GM21786 (cell line): Measurements from ENCODE around the gene OLR1.

Experiments
- ATAC-seq: cut with Tn5 transposase; IDR thresholded peaks from one replicate; pipeline ENCODE4 v1.9.1; 2021; ENCODE audit not compliant: unreplicated experiment

OLR1 gene

GRCh38 chr12:10154145-10154496, 17.8 kb downstream of the OLR1 start:
- no peak for ATAC-seq

DNA sequence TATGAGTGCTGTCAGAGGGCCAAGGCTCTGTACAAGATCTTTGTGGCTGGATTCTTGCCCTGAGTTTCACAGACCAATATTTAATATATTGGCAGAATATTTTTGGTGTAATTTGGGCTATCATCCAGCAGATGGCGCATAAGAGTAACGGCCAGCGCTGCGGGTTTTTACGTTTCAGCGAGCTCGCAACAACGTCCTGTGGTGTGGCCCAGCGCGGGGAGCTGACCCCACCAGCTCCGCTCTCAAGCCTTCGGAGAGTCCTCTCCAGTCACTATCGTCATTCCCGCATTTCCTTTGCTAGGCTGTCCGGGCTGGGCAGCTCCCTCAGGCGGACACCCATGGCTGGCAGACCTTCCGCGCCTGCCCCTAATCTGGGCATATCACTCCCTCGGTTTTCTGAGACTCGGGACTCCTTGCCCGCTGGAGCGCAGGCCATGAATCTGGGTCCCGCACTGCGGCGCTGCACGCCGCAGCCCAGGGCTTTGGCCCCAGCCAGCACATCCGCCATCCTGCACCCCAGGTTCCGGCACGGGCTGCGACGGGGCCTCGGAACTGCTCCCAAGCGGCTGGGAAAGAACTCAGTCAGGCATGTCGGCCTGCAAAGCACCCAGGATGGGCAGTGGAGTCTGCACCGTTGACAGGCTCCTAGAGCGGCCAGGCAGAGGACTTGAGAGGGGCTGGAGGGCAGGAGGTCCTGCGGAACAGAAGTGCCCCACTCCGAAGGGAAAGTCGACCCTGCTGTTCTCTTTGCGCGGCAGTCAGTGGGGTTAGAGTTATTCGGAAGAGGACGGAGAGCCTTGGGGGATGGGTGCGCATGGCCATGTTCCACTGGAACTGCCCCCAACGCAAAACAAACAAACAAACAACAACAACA, 18.4 kb downstream of the OLR1 start:
- ATAC-seq: no peak

DNA sequence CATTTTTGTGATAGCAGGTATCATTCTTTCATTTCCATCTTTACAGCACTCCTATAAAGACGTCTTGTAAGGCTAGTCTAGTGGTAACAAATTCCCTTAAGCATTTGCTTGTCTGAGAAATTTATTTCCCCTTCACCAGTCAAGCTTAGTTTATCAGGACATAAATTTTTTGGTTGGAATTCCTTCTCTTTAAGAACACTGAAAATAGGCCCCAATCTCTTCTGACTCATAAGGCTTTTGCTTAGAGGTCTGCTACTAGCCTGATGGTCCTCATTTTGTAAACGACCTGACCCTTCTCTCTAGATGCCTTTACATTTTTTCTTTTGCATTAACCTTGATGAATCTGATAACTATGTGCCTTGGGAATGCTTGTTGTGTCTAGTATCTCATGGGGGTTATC, 20.3 kb downstream of the OLR1 start:
- ATAC-seq: no peak

DNA sequence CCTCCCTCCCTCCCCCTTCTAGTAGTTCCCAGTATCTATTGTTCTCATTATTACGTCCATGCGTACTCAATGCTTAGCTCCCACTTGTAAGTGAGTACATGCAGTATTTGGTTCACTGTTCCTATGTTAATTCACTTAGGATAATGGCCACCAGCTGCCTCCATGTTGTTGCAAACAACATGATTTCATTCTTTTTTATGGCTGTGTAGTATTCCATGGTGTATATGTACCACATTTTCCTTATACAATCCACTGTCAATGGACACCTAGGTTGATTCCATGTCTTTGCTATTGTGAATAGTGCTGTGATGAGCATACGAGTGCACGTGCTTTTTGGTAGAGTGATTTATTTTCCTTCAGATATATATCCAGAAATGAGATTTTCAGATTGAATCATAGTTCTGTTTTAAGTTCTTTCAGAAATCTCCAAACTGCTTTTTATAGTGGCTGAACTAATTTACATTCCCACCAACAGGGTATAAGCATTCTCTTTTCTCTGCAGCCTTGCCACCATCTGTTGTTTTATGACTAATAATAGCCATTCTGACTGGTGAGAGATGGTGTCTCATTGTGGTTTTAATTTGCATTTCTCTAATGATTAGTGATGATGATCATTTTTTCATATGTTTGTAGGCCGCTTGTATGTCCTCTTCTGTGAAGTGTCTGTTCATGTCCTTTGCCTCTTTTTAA, 24.1 kb downstream of the OLR1 start:
- ATAC-seq: no peak

DNA sequence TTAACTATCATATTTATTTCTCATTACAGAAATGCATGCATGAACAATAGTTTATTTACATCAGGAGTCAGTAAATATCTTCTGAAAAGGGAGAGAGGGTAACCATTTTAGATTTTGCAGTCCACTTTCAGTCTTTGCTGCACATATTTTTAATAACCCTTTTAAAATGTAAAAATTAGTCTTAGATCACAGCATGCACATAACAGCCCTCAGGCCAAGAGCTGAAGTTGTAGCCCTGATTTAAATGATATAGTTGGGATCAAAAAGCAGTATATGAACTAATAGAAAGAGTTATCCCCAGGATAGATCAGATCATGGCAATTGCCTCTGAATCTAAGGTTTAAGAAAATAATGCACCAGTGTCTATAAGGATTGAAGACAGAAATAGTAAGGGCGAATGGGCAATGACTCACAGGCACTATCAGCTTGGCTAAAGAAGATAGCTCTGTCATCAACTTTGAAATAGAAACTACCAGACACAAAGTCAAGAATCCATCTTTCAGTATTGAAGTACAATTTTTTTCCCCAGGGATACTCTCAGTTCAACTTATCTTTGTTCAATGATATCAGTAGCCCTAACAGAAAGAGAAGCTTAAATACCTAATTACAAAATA, 28.8 kb downstream of the OLR1 start:
- no peak for ATAC-seq

DNA sequence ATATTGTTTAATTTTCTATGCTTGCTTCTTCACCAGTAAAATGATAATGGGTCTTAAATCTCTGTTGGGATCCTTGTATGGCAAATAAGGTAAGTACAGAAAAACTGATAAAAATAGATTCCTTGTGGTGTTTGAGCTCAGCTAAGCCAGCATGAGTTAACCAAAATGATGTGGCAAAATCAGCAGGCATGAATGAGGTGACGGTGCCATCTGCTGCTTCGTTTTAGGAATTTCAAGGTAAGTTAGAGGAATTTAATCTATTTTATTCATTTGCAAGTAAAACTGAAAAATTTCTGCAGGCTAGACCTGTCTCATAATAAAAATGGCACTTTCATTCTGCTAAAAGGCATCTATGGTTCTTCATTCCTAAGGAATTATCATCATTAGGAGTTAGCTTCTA, 31.9 kb downstream of the OLR1 start:
- no peak for ATAC-seq

DNA sequence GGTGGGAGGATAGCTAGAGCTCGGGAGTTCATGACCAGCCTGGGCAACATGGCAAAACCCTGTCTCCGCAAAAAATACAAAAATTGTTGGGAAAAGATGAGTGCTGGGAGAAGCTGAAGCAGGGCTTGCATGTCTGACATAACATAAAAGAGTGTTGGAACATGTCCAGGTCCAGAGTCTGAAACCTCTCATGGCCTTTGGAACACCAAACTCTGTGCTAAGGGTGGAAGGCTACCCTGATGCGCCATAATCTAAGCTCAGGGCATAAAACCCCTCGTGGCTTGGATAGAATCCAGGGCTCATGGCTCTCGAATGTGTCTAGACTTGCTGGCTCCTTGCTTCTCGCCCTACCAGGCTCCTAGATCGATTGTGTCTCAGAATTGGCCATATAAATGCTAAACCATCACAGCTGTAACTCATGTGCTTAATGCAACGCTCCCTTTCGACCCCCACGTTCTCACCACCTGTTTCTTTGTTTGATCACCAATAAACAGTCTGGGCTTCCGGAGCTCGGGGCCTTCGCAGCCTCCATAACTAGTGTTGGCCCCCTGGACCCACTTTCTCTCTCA, 35.2 kb downstream of the OLR1 start:
- ATAC-seq: no peak

DNA sequence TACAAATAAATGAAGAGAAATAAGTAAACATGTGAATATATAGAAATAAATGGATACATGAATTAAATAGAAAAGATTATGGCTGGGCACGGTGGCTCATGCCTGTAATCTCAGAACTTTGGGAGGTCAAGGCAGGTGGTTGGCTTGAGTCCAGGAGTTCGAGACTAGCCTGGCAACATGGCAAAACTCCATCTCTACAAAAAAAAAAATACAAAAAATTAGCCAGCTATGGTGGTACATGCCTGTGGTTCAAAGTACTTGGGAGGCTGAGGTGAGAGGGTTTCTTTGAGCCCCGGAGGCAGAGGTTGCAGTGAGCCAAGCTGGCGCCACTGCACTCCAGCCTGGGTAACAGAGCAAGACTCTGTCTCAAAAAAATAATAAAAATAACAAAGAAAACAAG, 36.8 kb downstream of the OLR1 start:
- ATAC-seq: no peak

DNA sequence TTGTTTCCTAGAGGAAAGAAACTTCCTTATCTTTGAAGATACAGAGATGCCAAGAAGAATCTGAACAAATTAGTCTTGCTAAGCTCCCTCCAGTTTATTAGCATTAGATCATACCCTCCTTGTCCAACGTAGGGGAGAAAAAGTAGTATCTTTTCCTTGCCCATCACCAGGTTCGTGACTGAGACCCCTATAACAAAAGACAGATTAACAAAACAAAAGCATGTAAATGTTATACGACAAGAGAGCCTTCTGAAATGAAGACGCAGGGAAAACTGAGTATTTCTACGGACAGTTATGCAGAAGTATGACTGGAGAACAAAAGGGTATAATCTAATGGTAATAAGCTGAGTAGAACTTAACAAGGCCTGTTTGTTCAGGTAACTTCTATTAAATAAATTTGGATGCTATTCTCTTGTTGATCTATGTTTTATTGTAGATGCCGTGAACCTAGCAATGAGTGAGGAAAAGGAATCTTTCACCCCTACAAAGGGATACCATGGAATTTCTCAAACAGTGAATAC, 39.0 kb downstream of the OLR1 start:
- ATAC-seq: no peak

GRCh38 chr12:10131111-10131690, 40.7 kb downstream of the OLR1 start:
- no peak for ATAC-seq

DNA sequence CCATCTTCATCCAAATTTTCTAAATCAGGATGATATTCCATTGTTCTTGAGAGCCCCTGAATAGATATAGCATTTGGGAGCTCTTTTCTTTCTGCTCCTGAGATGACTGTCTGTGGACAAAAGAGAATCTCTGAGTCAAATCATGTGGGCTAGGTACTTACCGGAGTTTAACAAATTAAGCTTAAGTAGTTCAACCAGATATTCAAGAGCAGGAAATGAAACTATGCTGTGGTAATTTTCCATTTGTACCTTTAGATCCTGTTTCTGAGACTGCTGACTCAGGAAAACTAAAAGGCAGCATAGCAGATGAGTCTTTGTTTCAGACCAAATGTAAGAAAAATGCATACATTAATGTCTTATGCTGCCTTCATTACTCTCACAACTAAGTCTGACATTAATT, 41.9 kb downstream of the OLR1 start, which contains the start of gene CLEC7A:
Gene CLEC7A (minus strand): TSS at position 158 of the 400 bp plus-strand sequence. CDS start 117 bp downstream, at position 41.
- ATAC-seq: peak; percentile 70

- ATAC-seq: no peak
Observed at GRCh38 chr12:10128687-10129086, 43.2 kb downstream of the OLR1 start.

DNA sequence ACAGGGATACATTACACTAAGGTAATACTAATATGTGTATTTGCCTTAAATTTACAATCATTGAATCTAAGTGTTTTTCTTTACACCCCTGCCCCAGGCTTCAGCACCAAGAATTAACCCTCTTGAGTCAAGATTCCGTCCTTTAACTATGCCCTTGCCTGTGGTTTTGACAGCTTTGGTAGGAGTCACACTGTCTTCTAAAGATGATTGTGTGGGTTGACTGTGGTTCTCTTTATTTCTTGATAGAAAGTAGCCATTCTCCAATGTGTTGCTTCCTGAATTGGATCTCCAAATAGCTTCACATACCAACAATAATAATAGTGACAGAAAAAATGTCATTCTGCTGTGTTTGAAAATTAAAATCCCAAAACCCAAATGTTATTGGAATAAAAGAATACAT, 45.5 kb downstream of the OLR1 start:
- no peak for ATAC-seq

- ATAC-seq: no peak
Observed at GRCh38 chr12:10122689-10123088, 49.2 kb downstream of the OLR1 start.

DNA sequence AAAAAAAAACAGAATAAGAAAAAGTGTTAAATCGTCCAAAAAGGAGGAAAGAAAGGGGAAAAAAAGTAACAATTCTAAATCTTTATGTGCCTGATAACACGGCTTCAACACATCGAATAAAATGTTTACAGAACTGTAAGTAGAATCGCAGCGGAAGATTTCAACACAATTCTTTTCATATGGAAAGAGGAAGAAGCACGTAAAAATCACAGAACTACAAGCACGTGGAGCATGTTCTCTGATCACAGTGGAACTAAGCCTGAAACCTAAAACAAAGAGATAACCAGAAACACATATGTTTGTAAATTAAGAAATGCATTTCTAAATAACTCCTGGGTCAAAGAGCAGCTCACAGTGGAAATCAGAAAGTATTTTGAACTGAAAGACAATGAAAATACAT, 50.7 kb downstream of the OLR1 start:
- no peak for ATAC-seq

- ATAC-seq: no peak
Observed at GRCh38 chr12:10119066-10119465, 52.9 kb downstream of the OLR1 start.

DNA sequence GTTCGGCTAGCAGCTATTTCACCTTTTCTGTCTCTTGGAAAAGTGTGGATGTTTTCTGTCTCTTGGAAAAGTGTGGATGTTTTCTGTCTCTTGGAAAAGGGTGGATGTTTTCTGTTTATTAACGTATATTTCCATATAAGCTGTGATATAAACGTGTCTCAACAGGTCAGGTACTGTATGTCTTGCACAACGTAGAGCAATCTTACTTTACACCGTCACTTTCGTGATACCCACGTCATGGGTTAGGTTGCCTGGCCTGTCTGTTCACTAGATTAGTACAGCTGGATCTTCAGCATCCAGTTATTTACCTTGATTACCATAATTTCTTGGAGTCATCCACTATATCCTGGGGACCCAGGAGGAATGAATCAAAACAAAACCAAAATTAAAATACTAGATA, 56.0 kb downstream of the OLR1 start:
- no peak for ATAC-seq

GRCh38 chr12:10115311-10115710, 56.6 kb downstream of the OLR1 start:
- no peak for ATAC-seq

DNA sequence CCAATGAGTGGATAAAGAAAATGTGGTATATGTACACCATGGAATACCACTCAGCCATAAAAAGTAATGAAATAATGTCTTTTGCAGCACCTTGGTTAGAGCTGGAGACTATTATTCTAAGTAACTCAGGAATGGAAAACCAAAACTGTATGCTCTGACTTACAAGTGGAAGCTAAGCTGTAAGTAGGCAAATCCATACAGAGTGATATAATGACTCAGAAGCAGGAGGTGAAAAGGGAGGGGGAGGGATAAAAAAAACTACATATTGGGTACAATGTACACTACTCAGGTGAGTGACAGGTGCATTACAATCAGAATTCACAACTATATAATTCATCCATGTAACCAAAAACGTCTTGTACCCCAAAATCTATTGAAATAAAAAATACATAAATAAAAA, 58.0 kb downstream of the OLR1 start:
- ATAC-seq: no peak

- ATAC-seq: no peak
Observed at GRCh38 chr12:10113075-10113474, 58.9 kb downstream of the OLR1 start.

DNA sequence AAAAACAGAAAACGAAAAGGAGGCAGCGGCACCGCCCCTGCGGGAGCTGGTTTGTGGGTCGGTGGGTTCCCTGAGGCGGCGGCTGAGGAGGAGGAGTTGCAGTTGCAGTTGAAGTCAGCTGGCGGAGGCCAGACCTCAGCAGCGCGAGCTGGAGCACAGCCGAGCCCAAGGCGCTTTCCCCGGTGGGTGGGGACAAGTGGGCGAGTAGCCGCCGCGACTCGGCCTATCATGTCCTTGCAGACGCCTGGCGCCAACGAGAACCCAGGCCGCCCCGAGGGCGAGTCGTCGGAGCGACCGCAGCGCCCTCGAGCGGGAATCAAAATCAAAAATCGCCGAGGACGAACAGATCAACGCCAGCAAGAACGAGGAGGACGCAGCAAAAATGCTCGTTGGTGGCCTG, 60.5 kb downstream of the OLR1 start:
- no peak for ATAC-seq
